HCT116 (cell line): ENCODE results near the gene NINJ1. TPM values are rescaled to one million over a fixed set of nuclear protein-coding genes. Genes with fewer than 3 reads are reported as not detected.
A peak's percentile ranks its signal among the peaks of the same experiment; 100 is the strongest.

Experiments used
- ATAC-seq: fragments of 200-7000 bp; cut with Tn5 transposase; 2 replicates; pipeline ENCODE4 v1.9.1; 2020; ENCODE audit warnings: mild to moderate bottlenecking, moderate library complexity
- BruUV-seq: library from RNA; stranded (reverse); fragments of 400-500 nt; replicated peaks from 2 replicates; lab custom pipeline; 2021; lab: Mats Ljungman, UMichigan
- CTCF ChIA-PET: fragments of 300-600 bp; sonication (Branson Sonifier 250); formaldehyde crosslinking; loops from one replicate; lab custom pipeline; 2021; ENCODE audit warnings: antibody characterized with exemption; lab: Charles Lee
- POLR2A ChIA-PET: fragments of 300-600, 350-600 bp; sonication (Branson Sonifier 250); formaldehyde crosslinking; loops from one replicate; lab custom pipeline; 2021; ENCODE audit warnings: antibody characterized with exemption; lab: Charles Lee
- RAD21 ChIA-PET, 2 experiments: fragments of 300-600 bp; sonication (Branson Sonifier 250); formaldehyde crosslinking; loops; one replicate each; lab custom pipeline; 2023; ENCODE audit warnings: low total read pairs in 2 of 2; ENCODE audit not compliant: uncharacterized antibody in 2 of 2, unreplicated experiment in 2 of 2, low non-redundant PET in 1 of 2; lab: Charles Lee
- DNase-seq: peaks from one replicate; pipeline ENCODE4 v3.0.0-alpha.2; 2010; ENCODE audit warnings: low read depth, low spot score
- H2AFZ ChIP-seq: fragments of 200-600 bp; shearing (Covaris generic), sonication (generic); 2 replicates; pipeline ENCODE4 v1.6.1; 2017; ENCODE audit warnings: low read depth, mixed run types, mixed read lengths, antibody characterized with exemption, low read length; ENCODE audit not compliant: poor library complexity, severe bottlenecking
- H3K27ac ChIP-seq: 2 replicates; pipeline ENCODE4 v1.5.1; 2012; ENCODE audit warnings: low read depth, low read length
- H3K27me3 ChIP-seq: fragments of 200-600 bp; sonication (generic); 2 replicates; pipeline ENCODE4 v1.6.1; 2016; ENCODE audit warnings: mixed run types, low read length, mixed read lengths; ENCODE audit not compliant: insufficient read depth
- H3K36me3 ChIP-seq, 2 experiments: fragments of 200-500 bp in 1 of 2; fragments of 200-600 bp in 1 of 2; sonication (Bioruptor generic) in 1 of 2; sonication (generic) in 1 of 2; 2 replicates each; pipeline versions ENCODE4 v1.5.1 to v1.6.1; 2014 to 2016; ENCODE audit warnings: low read length in 2 of 2, inconsistent platforms in 1 of 2, mixed read lengths in 1 of 2, mixed run types in 1 of 2; ENCODE audit not compliant: insufficient read depth in 2 of 2, control insufficient read depth in 1 of 2
- H3K4me1 ChIP-seq, 2 experiments: fragments of 200-600 bp in 1 of 2; sonication (generic) in 1 of 2; 2 replicates each; pipeline versions ENCODE4 v1.5.1 to v1.6.1; 2012 to 2017; ENCODE audit warnings: low read length in 2 of 2, inconsistent platforms in 1 of 2, mild to moderate bottlenecking in 1 of 2, mixed read lengths in 1 of 2, mixed run types in 1 of 2, moderate library complexity in 1 of 2; ENCODE audit not compliant: insufficient read depth in 2 of 2, control insufficient read depth in 1 of 2
- H3K4me2 ChIP-seq: fragments of 200-600 bp; sonication (generic); 2 replicates; pipeline ENCODE4 v1.6.1; 2017; ENCODE audit warnings: mixed run types, low read length, mixed read lengths
- H3K4me3 ChIP-seq, 2 experiments: fragments of 200-600 bp in 1 of 2; sonication (generic) in 1 of 2; replicated peaks in 1 of 2; 2 replicates each; pipeline ENCODE4 v1.5.1; 2011 to 2016; ENCODE audit warnings: low read length in 2 of 2, control low read depth in 1 of 2, low read depth in 1 of 2, mild to moderate bottlenecking in 1 of 2, mixed read lengths in 1 of 2, mixed run types in 1 of 2
- H3K79me2 ChIP-seq: fragments of 200-600 bp; sonication (generic); 2 replicates; pipeline ENCODE4 v1.6.1; 2017; ENCODE audit warnings: mild to moderate bottlenecking, mixed run types, low read length, moderate library complexity, mixed read lengths; ENCODE audit not compliant: insufficient read depth
- H3K9ac ChIP-seq: fragments of 200-600 bp; sonication (generic); 2 replicates; pipeline ENCODE4 v1.6.1; 2016; ENCODE audit warnings: low read length, mixed read lengths
- H3K9me2 ChIP-seq: fragments of 200-600 bp; sonication (generic), shearing (Covaris generic); 2 replicates; pipeline ENCODE4 v1.6.1; 2017; ENCODE audit warnings: mixed run types, mild to moderate bottlenecking, moderate library complexity; ENCODE audit not compliant: insufficient read depth
- H3K9me3 ChIP-seq, 2 experiments: fragments of 200-500 bp in 1 of 2; fragments of 200-600 bp in 1 of 2; sonication (Bioruptor generic) in 1 of 2; sonication (generic) in 1 of 2; 2 replicates each; pipeline ENCODE4 v1.6.1; 2014 to 2017; ENCODE audit warnings: low read length in 2 of 2, mixed read lengths in 2 of 2, inconsistent platforms in 1 of 2, low read depth in 1 of 2, mild to moderate bottlenecking in 1 of 2, mixed run types in 1 of 2, moderate library complexity in 1 of 2; ENCODE audit not compliant: control insufficient read depth in 1 of 2, insufficient read depth in 1 of 2
- H4K20me1 ChIP-seq: fragments of 200-600 bp; sonication (generic), shearing (Covaris generic); 2 replicates; pipeline ENCODE4 v1.6.1; 2017; ENCODE audit warnings: mixed run types, mild to moderate bottlenecking, moderate library complexity; ENCODE audit not compliant: insufficient read depth
- CBX3 ChIP-seq: IDR thresholded peaks from 2 replicates; pipeline ENCODE4 v1.6.1; 2012; ENCODE audit warnings: low read depth
- CTCF ChIP-seq, 3 experiments: fragments of 200-600 bp in 1 of 3; sonication (generic) in 1 of 3; IDR thresholded peaks in 2 of 3; conservative IDR thresholded peaks in 1 of 3; 2 replicates each; pipeline ENCODE4 v1.5.1; 2012 to 2017; ENCODE audit warnings: low read depth in 2 of 3, low read length in 2 of 3, antibody characterized with exemption in 1 of 3, borderline replicate concordance in 1 of 3, control low read depth in 1 of 3, mild to moderate bottlenecking in 1 of 3, mixed read lengths in 1 of 3, mixed run types in 1 of 3, moderate library complexity in 1 of 3; ENCODE audit not compliant: insufficient read depth in 1 of 3
- EGR1 ChIP-seq: IDR thresholded peaks from 2 replicates; pipeline ENCODE4 v1.6.1; 2012; ENCODE audit warnings: low read depth
- EZH2 ChIP-seq: fragments of 200-600 bp; sonication (generic); IDR thresholded peaks from 2 replicates; pipeline ENCODE4 v1.6.1; 2017; ENCODE audit warnings: antibody characterized with exemption, mixed run types
- FOSL1 ChIP-seq: IDR thresholded peaks from 2 replicates; pipeline ENCODE4 v1.6.1; 2012; ENCODE audit warnings: low read depth
- JUND ChIP-seq: IDR thresholded peaks from 2 replicates; pipeline ENCODE4 v1.6.1; 2012
- POLR2A ChIP-seq: IDR thresholded peaks from 2 replicates; pipeline ENCODE4 v1.7.0; 2011; ENCODE audit warnings: borderline replicate concordance; ENCODE audit not compliant: insufficient read depth, insufficient read length; ENCODE audit errors: extremely low read depth
- POLR2AphosphoS5 ChIP-seq: IDR thresholded peaks from 2 replicates; pipeline ENCODE4 v1.6.1; 2011; ENCODE audit warnings: mild to moderate bottlenecking, low read depth, low read length, moderate library complexity
- RAD21 ChIP-seq: IDR thresholded peaks from 2 replicates; pipeline ENCODE4 v1.6.1; 2012; ENCODE audit warnings: low read depth, mild to moderate bottlenecking
- REST ChIP-seq: IDR thresholded peaks from 2 replicates; pipeline ENCODE4 v1.6.1; 2012; ENCODE audit warnings: low read depth
- SP1 ChIP-seq: IDR thresholded peaks from 2 replicates; pipeline ENCODE4 v1.6.1; 2012; ENCODE audit warnings: low read depth
- SRF ChIP-seq: IDR thresholded peaks from 2 replicates; pipeline ENCODE4 v1.6.1; 2012; ENCODE audit warnings: low read depth
- TCF7L2 ChIP-seq: IDR thresholded peaks from 2 replicates; pipeline ENCODE4 v1.7.0; 2011; ENCODE audit warnings: borderline replicate concordance, inconsistent platforms; ENCODE audit not compliant: insufficient read depth, insufficient read length; ENCODE audit errors: extremely low read depth
- ZBTB33 ChIP-seq: IDR thresholded peaks from 2 replicates; pipeline ENCODE4 v1.6.1; 2011; ENCODE audit warnings: mild to moderate bottlenecking, low read length, moderate library complexity; ENCODE audit not compliant: insufficient replicate concordance; ENCODE audit errors: extremely low read depth
- ZFX ChIP-seq: fragments of 450-650 bp; IDR thresholded peaks from 2 replicates; pipeline ENCODE4 v1.6.1; 2017
- ZNF274 ChIP-seq: fragments of 200-500 bp; sonication (Bioruptor generic); IDR thresholded peaks from 2 replicates; pipeline ENCODE4 v1.6.1; 2014; ENCODE audit warnings: mild to moderate bottlenecking, low read depth, low read length, inconsistent platforms
- intact Hi-C: fragments of 100-400 bp; cut with micrococcal nuclease; formaldehyde crosslinking; loops from 2 replicates; pipeline ENCODE4 v1.10.0; 2022
- total RNA-seq: library from RNA; stranded (reverse); gene quantifications from one replicate; pipeline ENCODE4 v1.2.1, GENCODE V29; 2021; ENCODE audit not compliant: unreplicated experiment

Gene NINJ1
- total RNA-seq, 1 experiment from 2014 or later, result 34.4 TPM

- ATAC-seq (no peak), DNase-seq (no peak)
- Histone ChIP-seq H4K20me1 (no peaks in the 10 kb centered on the region), H3K79me2 (peaks cover 61% of the 10 kb centered on the region), H3K4me3 (peak overlapping the region; percentile 84 to 94), H3K9me3 (no peaks in the 10 kb centered on the region), H3K27me3 (no peaks in the 10 kb centered on the region), H3K27ac (peak overlapping the region; percentile 80), H3K36me3 (no peaks in the 10 kb centered on the region), H3K4me2 (peak overlapping the region; percentile 98), H3K9ac (peak overlapping the region; percentile 91), H3K9me2 (no peaks in the 10 kb centered on the region), H3K4me1 (peaks cover 39 to 61% of the 10 kb centered on the region in 2 experiments), H2AFZ (no peak overlapping the region)
- intact Hi-C loops, result loop anchor here (5.0 kb wide), 2 partner anchors 95 to 355 kb away; partner anchors contain the start of genes FAM120A and FAM120AOS
- TF ChIP-seq CTCF (IDR thresholded peaks at IDR 0.05 in 2 of 3, conservative IDR thresholded peaks at IDR 0.05 in 1 of 3; ENCODE audit: borderline replicate concordance in 1 of 3, insufficient read depth in 1 of 3, low read depth in 2 of 3, low read length in 2 of 3) (no peak), SP1 (no peak), POLR2A (no peak), JUND (no peak), POLR2AphosphoS5 (no peak), FOSL1 (no peak), ZNF274 (no peak), RAD21 (no peak), TCF7L2 (no peak), CBX3 (no peak), EGR1 (no peak), EZH2 (no peak), SRF (no peak), ZBTB33 (no peak), REST (no peak), ZFX (no peak)
- ChIA-PET RAD21 (no interaction called here), CTCF (interaction anchor here (2.3 kb wide), 1 partner anchor 11 kb away, joined by 12 read pairs; no protein-coding TSS in a partner anchor), POLR2A (no interaction called here)
- no TSS peak for BruUV-seq
Observed at GRCh38 chr9:93097511-93098201, 36.4 kb downstream of the NINJ1 start.
